Activated T-cell treated with anti-CD3 and anti-CD28 coated beads, Interleukin-2, amount 50 U/mL, for 4 hours (primary cell): ENCODE measurements around the gene GCNT2. TPM values are rescaled to one million over a fixed set of nuclear protein-coding genes. Genes with fewer than 3 reads are reported as not detected.
"Not testable (repeated sequence)": the region's sequence is repeated elsewhere in the genome, so short reads cannot be mapped to it uniquely, and the experiment has no call there.

Experiments
- ATAC-seq, 2 donors: fragments of 200-7000 bp; cut with Tn5 transposase; one replicate each; pipeline ENCODE4 v1.10.0; 2021
- DNase-seq: peaks from one replicate; pipeline ENCODE4 v3.0.0-alpha.2; 2020
- H3K27me3 Mint-ChIP-seq: one replicate; pipeline ENCODE4 v1.8.0; 2021; ENCODE audit warnings: low read depth, mixed read lengths
- H3K36me3 Mint-ChIP-seq: one replicate; pipeline ENCODE4 v1.8.0; 2022; ENCODE audit warnings: mixed read lengths; ENCODE audit not compliant: insufficient read depth
- H3K4me1 Mint-ChIP-seq: one replicate; pipeline ENCODE4 v1.8.0; 2021; ENCODE audit warnings: low read depth, mixed read lengths
- H3K4me3 Mint-ChIP-seq: one replicate; pipeline ENCODE4 v1.8.0; 2021; ENCODE audit warnings: mild to moderate bottlenecking, moderate library complexity, mixed read lengths
- H3K9me3 Mint-ChIP-seq: one replicate; pipeline ENCODE4 v1.8.0; 2021; ENCODE audit warnings: mixed read lengths
- total RNA-seq, 3 donors: library from RNA; stranded (reverse); gene quantifications; one replicate each; pipeline ENCODE4 v1.2.1, GENCODE V29; 2021

The GCNT2 gene
- total RNA-seq, 3 donors from 2014 or later, result 0.71 to 0.92 (median 0.78) TPM

GRCh38 chr6:10495029-10495428 lies 26.1 kb upstream of the GCNT2 start:
- no peak for DNase-seq
- H3K4me3 Mint-ChIP-seq, result no peak overlapping the region
- no peaks in the 10 kb centered on the region for H3K36me3 Mint-ChIP-seq
- no peak for ATAC-seq
- H3K4me1 Mint-ChIP-seq, result no peaks in the 10 kb centered on the region
- no peaks in the 10 kb centered on the region for H3K9me3 Mint-ChIP-seq
- H3K27me3 Mint-ChIP-seq, result peaks cover 21% of the 10 kb centered on the region

- ATAC-seq, result no peak
- DNase-seq, result no peak
- Mint-ChIP-seq H3K36me3 (no peaks in the 10 kb centered on the region), H3K4me3 (no peak overlapping the region), H3K4me1 (no peaks in the 10 kb centered on the region), H3K9me3 (no peaks in the 10 kb centered on the region), H3K27me3 (peaks cover 19% of the 10 kb centered on the region)
These were observed 15.6 kb upstream of the GCNT2 start for GRCh38 chr6:10505529-10505928.

GRCh38 chr6:10507298-10507697 lies 13.9 kb upstream of the GCNT2 start:
- Mint-ChIP-seq H3K36me3 (no peaks in the 10 kb centered on the region), H3K4me3 (no peak overlapping the region), H3K4me1 (no peaks in the 10 kb centered on the region), H3K27me3 (peaks cover 13% of the 10 kb centered on the region), H3K9me3 (no peaks in the 10 kb centered on the region)
- no peak for ATAC-seq
- DNase-seq, result no peak

GRCh38 chr6:10507715-10508114 lies 13.4 kb upstream of the GCNT2 start:
- DNase-seq (no peak), ATAC-seq (no peak)
- no peaks in the 10 kb centered on the region for H3K36me3 Mint-ChIP-seq
- no peaks in the 10 kb centered on the region for H3K4me1 Mint-ChIP-seq
- H3K4me3 Mint-ChIP-seq, result no peak overlapping the region
- H3K27me3 Mint-ChIP-seq, result peaks cover 9% of the 10 kb centered on the region
- no peaks in the 10 kb centered on the region for H3K9me3 Mint-ChIP-seq

- DNase-seq (peak; percentile 11), ATAC-seq (peak; percentile 78 to 81)
- H3K36me3 Mint-ChIP-seq, result no peaks in the 10 kb centered on the region
- H3K9me3 Mint-ChIP-seq, result no peaks in the 10 kb centered on the region
- no peaks in the 10 kb centered on the region for H3K4me1 Mint-ChIP-seq
- H3K4me3 Mint-ChIP-seq, result no peak overlapping the region
- peaks cover 5% of the 10 kb centered on the region for H3K27me3 Mint-ChIP-seq
These were observed 10.4 kb upstream of the GCNT2 start for GRCh38 chr6:10510592-10511367.

GRCh38 chr6:10511477-10511876 lies 9.7 kb upstream of the GCNT2 start:
- H3K9me3 Mint-ChIP-seq, result no peaks in the 10 kb centered on the region
- ATAC-seq, result no peak
- H3K4me3 Mint-ChIP-seq, result no peak overlapping the region
- peaks cover 5% of the 10 kb centered on the region for H3K27me3 Mint-ChIP-seq
- H3K36me3 Mint-ChIP-seq, result no peaks in the 10 kb centered on the region
- H3K4me1 Mint-ChIP-seq, result no peaks in the 10 kb centered on the region
- no peak for DNase-seq

GRCh38 chr6:10513544-10513943 lies 7.6 kb upstream of the GCNT2 start:
- Mint-ChIP-seq H3K27me3 (peaks cover 5% of the 10 kb centered on the region), H3K4me1 (no peaks in the 10 kb centered on the region), H3K4me3 (no peak overlapping the region), H3K36me3 (no peaks in the 10 kb centered on the region), H3K9me3 (no peaks in the 10 kb centered on the region)
- ATAC-seq (no peak), DNase-seq (no peak)

- no peak for DNase-seq
- Mint-ChIP-seq H3K4me3 (no peak overlapping the region), H3K4me1 (no peaks in the 10 kb centered on the region), H3K36me3 (no peaks in the 10 kb centered on the region), H3K9me3 (no peaks in the 10 kb centered on the region), H3K27me3 (peaks cover 5% of the 10 kb centered on the region)
- no peak for ATAC-seq
These were observed 6.9 kb upstream of the GCNT2 start for GRCh38 chr6:10514049-10514780.

GRCh38 chr6:10516953-10517352 lies 4.2 kb upstream of the GCNT2 start:
- H3K27me3 Mint-ChIP-seq, result no peaks in the 10 kb centered on the region
- DNase-seq (no peak), ATAC-seq (no peak)
- no peaks in the 10 kb centered on the region for H3K36me3 Mint-ChIP-seq
- no peak overlapping the region for H3K4me3 Mint-ChIP-seq
- H3K9me3 Mint-ChIP-seq, result no peaks in the 10 kb centered on the region
- no peaks in the 10 kb centered on the region for H3K4me1 Mint-ChIP-seq

- ATAC-seq, result no peak
These were observed 2.4 kb upstream of the GCNT2 start for GRCh38 chr6:10518557-10519407.

GRCh38 chr6:10519408-10519697 lies 1.8 kb upstream of the GCNT2 start:
- not testable (repeated sequence) for DNase-seq, H3K36me3 Mint-ChIP-seq, H3K4me3 Mint-ChIP-seq, H3K9me3 Mint-ChIP-seq, ATAC-seq, H3K27me3 Mint-ChIP-seq, H3K4me1 Mint-ChIP-seq

More at GRCh38 chr6:10518557-10519407, 2.4 kb upstream of the GCNT2 start:
- Mint-ChIP-seq H3K36me3 (no peaks in the 10 kb centered on the region), H3K9me3 (no peaks in the 10 kb centered on the region), H3K4me1 (no peaks in the 10 kb centered on the region), H3K4me3 (no peak overlapping the region), H3K27me3 (no peaks in the 10 kb centered on the region)
- DNase-seq, result no peak

GRCh38 chr6:10520468-10520867 lies 683 bp upstream of the GCNT2 start:
- Mint-ChIP-seq H3K4me3 (no peak overlapping the region), H3K4me1 (no peaks in the 10 kb centered on the region), H3K36me3 (no peaks in the 10 kb centered on the region), H3K27me3 (no peaks in the 10 kb centered on the region), H3K9me3 (no peaks in the 10 kb centered on the region)
- ATAC-seq (no peak), DNase-seq (no peak)

GRCh38 chr6:10522929-10523573 lies 1.9 kb downstream of the GCNT2 start:
- DNase-seq (no peak), ATAC-seq (no peak)
- H3K27me3 Mint-ChIP-seq, result no peaks in the 10 kb centered on the region

GRCh38 chr6:10526156-10526555 lies 5.0 kb downstream of the GCNT2 start:
- Mint-ChIP-seq H3K36me3 (no peaks in the 10 kb centered on the region), H3K4me1 (peaks cover 30% of the 10 kb centered on the region), H3K9me3 (no peaks in the 10 kb centered on the region), H3K4me3 (no peak overlapping the region), H3K27me3 (no peaks in the 10 kb centered on the region)
- no peak for ATAC-seq
- DNase-seq, result no peak

More at GRCh38 chr6:10522929-10523573, 1.9 kb downstream of the GCNT2 start:
- Mint-ChIP-seq H3K4me3 (no peak overlapping the region), H3K9me3 (no peaks in the 10 kb centered on the region), H3K4me1 (peaks cover 5% of the 10 kb centered on the region), H3K36me3 (no peaks in the 10 kb centered on the region)
